ENCODE data around the gene LDB1. TPM values are rescaled to one million over a fixed set of nuclear protein-coding genes. Genes with fewer than 3 reads are reported as not detected.

LDB1 gene
- total and polyA plus RNA-seq, 2 of the 13 experiments (the other 11 are each of a cell fraction or from before 2014, with no cell fraction given) = 17.2 to 45.5 TPM

- TF ChIP-seq BCL6 (CRISPR knock-in tag; IDR thresholded peaks at IDR 0.05) = no peak
- TF ChIP-seq ZNF10 (CRISPR knock-in tag; IDR thresholded peaks at IDR 0.05; ENCODE audit: borderline replicate concordance, low read depth) = no peak
- no peak for TF ChIP-seq ZNF335 (CRISPR knock-in tag; IDR thresholded peaks at IDR 0.05)
- no peak for TF ChIP-seq ZNF12 (CRISPR knock-in tag; IDR thresholded peaks at IDR 0.05)
- TF ChIP-seq PHB2 (IDR thresholded peaks at IDR 0.05; ENCODE audit: partially characterized antibody) = no peak
- no peak for TF ChIP-seq ZBTB2 (CRISPR knock-in tag; IDR thresholded peaks at IDR 0.05; ENCODE audit: low read depth)
- no peak for TF ChIP-seq DR1 (CRISPR knock-in tag; IDR thresholded peaks at IDR 0.05)
- no peak for TF ChIP-seq TBX3 (IDR thresholded peaks at IDR 0.05; ENCODE audit: borderline replicate concordance)
- TF ChIP-seq IRF2 (CRISPR knock-in tag; IDR thresholded peaks at IDR 0.05) = no peak
- no peak for TF ChIP-seq PRDM4 (CRISPR knock-in tag; IDR thresholded peaks at IDR 0.05; ENCODE audit: borderline replicate concordance)
- no peak for TF ChIP-seq ZSCAN9 (CRISPR knock-in tag; IDR thresholded peaks at IDR 0.05; ENCODE audit: borderline replicate concordance)
- TF ChIP-seq KLF6 (CRISPR knock-in tag; IDR thresholded peaks at IDR 0.05) = no peak
- TF ChIP-seq ZNF781 (CRISPR knock-in tag; IDR thresholded peaks at IDR 0.05; ENCODE audit: borderline replicate concordance, not compliant biosample characterization) = no peak
- TF ChIP-seq TEF (CRISPR knock-in tag; IDR thresholded peaks at IDR 0.05) = no peak
- TF ChIP-seq SSRP1 (CRISPR knock-in tag; IDR thresholded peaks at IDR 0.05) = 0 out of 2 replicates have a peak, but pooled peaks have one; percentile 72
- TF ChIP-seq FLYWCH1 (CRISPR knock-in tag; IDR thresholded peaks at IDR 0.05) = no peak
- TF ChIP-seq NBN (conservative IDR thresholded peaks at IDR 0.05) = no peak
- no peak for TF ChIP-seq ZFP36L1 (CRISPR knock-in tag; IDR thresholded peaks at IDR 0.05)
- no peak for TF ChIP-seq HNF1A (IDR thresholded peaks at IDR 0.05; ENCODE audit: low read depth)
- peak; percentile 49; the same call in 1 of the 2 replicates for TF ChIP-seq HNF1A (CRISPR knock-in tag; IDR thresholded peaks at IDR 0.05; ENCODE audit: borderline replicate concordance)
- TF ChIP-seq MED8 (CRISPR knock-in tag; IDR thresholded peaks at IDR 0.05; ENCODE audit: insufficient replicate concordance) = no peak
- no peak for TF ChIP-seq MXD4 (CRISPR knock-in tag; IDR thresholded peaks at IDR 0.05)
- no peak for TF ChIP-seq ZNF7 (CRISPR knock-in tag; IDR thresholded peaks at IDR 0.05)
Observed at GRCh38 chr10:102117391-102118159, 2.6 kb downstream of the LDB1 start (continued).
